DOHH2 (cell line): Measurements from ENCODE around the gene ITGAV.
"Not testable (repeated sequence)": the region's sequence is repeated elsewhere in the genome, so short reads cannot be mapped to it uniquely, and the experiment has no call there.

Experiments
- H3F3A ChIP-seq: fragments of 200-600 bp; sonication (generic), shearing (Covaris generic); 2 replicates; pipeline ENCODE4 v1.6.0; 2016; ENCODE audit warnings: antibody characterized with exemption, mild to moderate bottlenecking; ENCODE audit not compliant: control insufficient read depth, insufficient read depth
- H3K27ac ChIP-seq: fragments of 200-600 bp; sonication (generic); 2 replicates; pipeline ENCODE4 v1.5.1; 2014; ENCODE audit warnings: low read depth, mild to moderate bottlenecking, low read length, moderate library complexity
- H3K27me3 ChIP-seq: fragments of 200-600 bp; sonication (generic); 2 replicates; pipeline ENCODE4 v1.6.1; 2014; ENCODE audit warnings: mild to moderate bottlenecking, low read length, mixed read lengths; ENCODE audit not compliant: control insufficient read depth
- H3K36me3 ChIP-seq: fragments of 200-600 bp; sonication (generic); 2 replicates; pipeline ENCODE4 v1.6.1; 2014; ENCODE audit warnings: mild to moderate bottlenecking, low read length, moderate library complexity, mixed read lengths; ENCODE audit not compliant: control insufficient read depth
- H3K4me1 ChIP-seq: fragments of 200-600 bp; sonication (generic); 2 replicates; pipeline ENCODE4 v1.6.1; 2014; ENCODE audit warnings: mild to moderate bottlenecking, low read length, mixed read lengths; ENCODE audit not compliant: control insufficient read depth
- H3K4me2 ChIP-seq: fragments of 200-600 bp; sonication (generic); 2 replicates; pipeline ENCODE4 v1.6.0; 2014; ENCODE audit warnings: mild to moderate bottlenecking, low read length, moderate library complexity
- H3K4me3 ChIP-seq: fragments of 200-600 bp; sonication (generic); 2 replicates; pipeline ENCODE4 v1.5.1; 2014; ENCODE audit warnings: mild to moderate bottlenecking, low read length, mixed read lengths
- H3K79me2 ChIP-seq: fragments of 200-600 bp; sonication (generic); 2 replicates; pipeline ENCODE4 v1.6.1; 2014; ENCODE audit warnings: mild to moderate bottlenecking, low read length, mixed read lengths; ENCODE audit not compliant: control insufficient read depth
- H3K9me2 ChIP-seq: fragments of 200-600 bp; sonication (generic); replicated peaks from 2 replicates; pipeline ENCODE4 v1.6.1; 2014; ENCODE audit warnings: mild to moderate bottlenecking, low read length, mixed read lengths; ENCODE audit not compliant: control insufficient read depth
- H3K9me3 ChIP-seq: fragments of 200-600 bp; sonication (generic); 2 replicates; pipeline ENCODE4 v1.6.1; 2014; ENCODE audit warnings: antibody characterized with exemption, low read length, mixed read lengths; ENCODE audit not compliant: control insufficient read depth, insufficient read depth
- H4K20me1 ChIP-seq: fragments of 200-600 bp; sonication (generic); 2 replicates; pipeline ENCODE4 v1.6.0; 2014; ENCODE audit warnings: low read depth, mild to moderate bottlenecking, antibody characterized with exemption, low read length, moderate library complexity; ENCODE audit not compliant: control insufficient read depth, insufficient read depth
- CTCF ChIP-seq: fragments of 200-600 bp; sonication (generic); IDR thresholded peaks from one replicate; pipeline ENCODE4 v1.5.1; 2014; ENCODE audit warnings: antibody characterized with exemption, mild to moderate bottlenecking, low read depth, low read length; ENCODE audit not compliant: poor library complexity, severe bottlenecking
- EZH2phosphoT487 ChIP-seq: fragments of 200-600 bp; sonication (generic); IDR thresholded peaks from 2 replicates; pipeline ENCODE4 v1.6.1; 2017; ENCODE audit warnings: borderline replicate concordance, mild to moderate bottlenecking, antibody characterized with exemption, low read length, moderate library complexity, mixed read lengths

Gene ITGAV

GRCh38 chr2:186560254-186560653 lies 29.6 kb upstream of the ITGAV start:
- H3K4me1 ChIP-seq: no peaks in the 10 kb centered on the region
- H3K27ac ChIP-seq: no peak overlapping the region
- H3K27me3 ChIP-seq: no peaks in the 10 kb centered on the region
- TF ChIP-seq CTCF (no peak), EZH2phosphoT487 (no peak)
- no peaks in the 10 kb centered on the region for H4K20me1 ChIP-seq
- no peak overlapping the region for H3K4me2 ChIP-seq
- H3K4me3 ChIP-seq: no peak overlapping the region
- H3K79me2 ChIP-seq: no peaks in the 10 kb centered on the region
- H3K9me3 ChIP-seq: no peaks in the 10 kb centered on the region
- H3K9me2 ChIP-seq: no peaks in the 10 kb centered on the region; the same call in 1 of the 2 replicates
- no peaks in the 10 kb centered on the region for H3F3A ChIP-seq
- no peaks in the 10 kb centered on the region for H3K36me3 ChIP-seq

- Histone ChIP-seq H3K27me3 (no peaks in the 10 kb centered on the region), H3K9me3 (no peaks in the 10 kb centered on the region), H3K36me3 (no peaks in the 10 kb centered on the region), H3K4me3 (no peak overlapping the region), H3F3A (no peaks in the 10 kb centered on the region), H3K9me2 (no peaks in the 10 kb centered on the region; the same call in 1 of the 2 replicates), H3K4me1 (no peaks in the 10 kb centered on the region), H3K27ac (no peak overlapping the region), H4K20me1 (no peaks in the 10 kb centered on the region), H3K4me2 (no peak overlapping the region), H3K79me2 (no peaks in the 10 kb centered on the region)
- TF ChIP-seq CTCF (no peak), EZH2phosphoT487 (no peak)
Observed at GRCh38 chr2:186561467-186562208, 28.2 kb upstream of the ITGAV start.

GRCh38 chr2:186562209-186562578 lies 27.7 kb upstream of the ITGAV start:
- H3K9me3 ChIP-seq: no peaks in the 10 kb centered on the region
- no peak overlapping the region for H3K4me3 ChIP-seq

GRCh38 chr2:186568600-186568999 lies 21.3 kb upstream of the ITGAV start:
- not testable (repeated sequence) for H3K79me2 ChIP-seq, H3K4me3 ChIP-seq, H3K4me2 ChIP-seq, H3K9me2 ChIP-seq, H3K27ac ChIP-seq, H4K20me1 ChIP-seq, H3F3A ChIP-seq, H3K4me1 ChIP-seq, H3K9me3 ChIP-seq, H3K27me3 ChIP-seq, H3K36me3 ChIP-seq

More at GRCh38 chr2:186562209-186562578, 27.7 kb upstream of the ITGAV start:
- H3K4me1 ChIP-seq: no peaks in the 10 kb centered on the region
- no peaks in the 10 kb centered on the region for H3F3A ChIP-seq
- H3K27ac ChIP-seq: no peak overlapping the region
- no peaks in the 10 kb centered on the region; the same call in 1 of the 2 replicates for H3K9me2 ChIP-seq
- no peaks in the 10 kb centered on the region for H3K27me3 ChIP-seq
- TF ChIP-seq CTCF (no peak), EZH2phosphoT487 (no peak)
- no peaks in the 10 kb centered on the region for H3K79me2 ChIP-seq
- H4K20me1 ChIP-seq: no peaks in the 10 kb centered on the region
- no peaks in the 10 kb centered on the region for H3K36me3 ChIP-seq
- H3K4me2 ChIP-seq: no peak overlapping the region

GRCh38 chr2:186569127-186569526 lies 20.7 kb upstream of the ITGAV start:
- not testable (repeated sequence) for H3K4me1 ChIP-seq, H3K4me3 ChIP-seq, H3K9me2 ChIP-seq, H4K20me1 ChIP-seq, H3K27me3 ChIP-seq, H3K79me2 ChIP-seq, H3K36me3 ChIP-seq, H3F3A ChIP-seq, H3K4me2 ChIP-seq, H3K27ac ChIP-seq, H3K9me3 ChIP-seq
